Immature natural killer cell (primary cell): ENCODE results near the gene MMP15. TPM values are rescaled to one million over a fixed set of nuclear protein-coding genes. Genes with fewer than 3 reads are reported as not detected.

ENCODE experiments used
- DNase-seq, 3 donors: peaks; one replicate each; pipeline ENCODE4 v3.0.0; 2022; ENCODE audit warnings: mixed read lengths in 1 of 3
- H3K27ac Mint-ChIP-seq, 6 donors: one replicate each; pipeline ENCODE4 v1.8.0; 2020; ENCODE audit warnings: mixed read lengths in 6 of 6, mild to moderate bottlenecking in 5 of 6, inconsistent platforms in 4 of 6, moderate library complexity in 3 of 6
- H3K27me3 Mint-ChIP-seq, 3 donors: one replicate each; pipeline ENCODE4 v1.8.0; 2020 to 2021; ENCODE audit warnings: low read depth in 3 of 3, mild to moderate bottlenecking in 3 of 3, mixed read lengths in 3 of 3, moderate library complexity in 3 of 3, inconsistent platforms in 1 of 3
- H3K36me3 Mint-ChIP-seq, 3 donors: one replicate each; pipeline ENCODE4 v1.8.0; 2020; ENCODE audit warnings: mixed read lengths in 3 of 3, inconsistent platforms in 2 of 3, mild to moderate bottlenecking in 2 of 3
- H3K4me1 Mint-ChIP-seq, 2 donors: one replicate each; pipeline ENCODE4 v1.8.0; 2020; ENCODE audit warnings: inconsistent platforms in 2 of 2, mild to moderate bottlenecking in 2 of 2, mixed read lengths in 2 of 2, moderate library complexity in 1 of 2
- H3K4me3 Mint-ChIP-seq, 5 donors: one replicate each; pipeline ENCODE4 v1.8.0; 2020; ENCODE audit warnings: mild to moderate bottlenecking in 5 of 5, mixed read lengths in 5 of 5, inconsistent platforms in 3 of 5, moderate library complexity in 3 of 5
- H3K9me3 Mint-ChIP-seq, 6 donors: one replicate each; pipeline ENCODE4 v1.8.0; 2020; ENCODE audit warnings: mild to moderate bottlenecking in 6 of 6, mixed read lengths in 6 of 6, inconsistent platforms in 4 of 6, moderate library complexity in 3 of 6
- polyA plus RNA-seq, 3 donors: library from polyadenylated mRNA; unstranded; fragments of 300-500 nt; fragmentation: Illumina TruSeq; gene quantifications; one replicate each; pipeline ENCODE4 v1.2.3, GENCODE V29; 2021

Gene MMP15
- polyA plus RNA-seq, 3 donors from 2014 or later = 0.04 TPM; not detected in 2

GRCh38 chr16:57991551-57992059 is 33.9 kb upstream of the MMP15 start:
- no peaks in the 10 kb centered on the region for H3K9me3 Mint-ChIP-seq
- peaks cover 0 to 7% (median 4%) of the 10 kb centered on the region in 3 donors for H3K36me3 Mint-ChIP-seq
- peak overlapping the region in 1 of 6 donors; percentile 61 for H3K27ac Mint-ChIP-seq
- H3K4me3 Mint-ChIP-seq = no peak overlapping the region
- H3K27me3 Mint-ChIP-seq = peaks cover 0 to 1% (median 0%) of the 10 kb centered on the region in 3 donors
- DNase-seq = no peak
- peaks cover 20 to 26% of the 10 kb centered on the region in 2 donors for H3K4me1 Mint-ChIP-seq

- Mint-ChIP-seq H3K9me3 (no peaks in the 10 kb centered on the region), H3K4me1 (peaks cover 21 to 30% of the 10 kb centered on the region in 2 donors), H3K4me3 (no peak overlapping the region), H3K27me3 (peaks cover 0 to 1% (median under 1%) of the 10 kb centered on the region in 3 donors), H3K36me3 (peaks cover 0 to 9% (median 4%) of the 10 kb centered on the region in 3 donors), H3K27ac (peak overlapping the region in 3 of 6 donors; percentile 61 to 86 (median 70))
- no peak for DNase-seq
These were observed 33.5 kb upstream of the MMP15 start for GRCh38 chr16:57992084-57992483.

- Mint-ChIP-seq H3K4me1 (peaks cover 34 to 44% of the 10 kb centered on the region in 2 donors), H3K27me3 (peaks cover 0 to 3% (median 1%) of the 10 kb centered on the region in 3 donors), H3K27ac (no peak overlapping the region), H3K4me3 (no peak overlapping the region), H3K9me3 (no peaks in the 10 kb centered on the region), H3K36me3 (peaks cover 3 to 18% (median 6%) of the 10 kb centered on the region in 3 donors)
- DNase-seq = no peak
These were observed 32.1 kb upstream of the MMP15 start for GRCh38 chr16:57993438-57993837.

- Mint-ChIP-seq H3K36me3 (peaks cover 3 to 20% (median 6%) of the 10 kb centered on the region in 3 donors), H3K27ac (no peak overlapping the region), H3K27me3 (peaks cover 0 to 5% (median 1%) of the 10 kb centered on the region in 3 donors), H3K4me1 (peaks cover 39 to 48% of the 10 kb centered on the region in 2 donors), H3K9me3 (no peaks in the 10 kb centered on the region), H3K4me3 (no peak overlapping the region)
- no peak for DNase-seq
These were observed 31.7 kb upstream of the MMP15 start for GRCh38 chr16:57993897-57994296.

- Mint-ChIP-seq H3K4me1 (peaks cover 43 to 53% of the 10 kb centered on the region in 2 donors), H3K36me3 (peaks cover 3 to 20% (median 6%) of the 10 kb centered on the region in 3 donors), H3K27me3 (peaks cover 0 to 9% (median 4%) of the 10 kb centered on the region in 3 donors), H3K4me3 (peak overlapping the region in 3 of 5 donors; percentile 50 to 66 (median 56)), H3K9me3 (no peaks in the 10 kb centered on the region), H3K27ac (peak overlapping the region in 5 of 6 donors; percentile 62 to 88 (median 82))
- no peak for DNase-seq
These were observed 31.2 kb upstream of the MMP15 start for GRCh38 chr16:57994361-57994760.

- H3K4me3 Mint-ChIP-seq = peak overlapping the region; percentile 25 to 66 (median 50)
- peaks cover 46 to 55% of the 10 kb centered on the region in 2 donors for H3K4me1 Mint-ChIP-seq
- DNase-seq = peak; percentile 46 to 54 (median 53)
- peak overlapping the region in 5 of 6 donors; percentile 62 to 88 (median 82) for H3K27ac Mint-ChIP-seq
- H3K27me3 Mint-ChIP-seq = peaks cover 0 to 13% (median 5%) of the 10 kb centered on the region in 3 donors
- H3K36me3 Mint-ChIP-seq = peaks cover 3 to 20% (median 6%) of the 10 kb centered on the region in 3 donors
- H3K9me3 Mint-ChIP-seq = no peaks in the 10 kb centered on the region
These were observed 30.8 kb upstream of the MMP15 start for GRCh38 chr16:57994778-57995177.

GRCh38 chr16:57995721-57996405 is 29.7 kb upstream of the MMP15 start:
- Mint-ChIP-seq H3K27ac (peak overlapping the region in 3 of 6 donors; percentile 62 to 84 (median 82)), H3K4me3 (peak overlapping the region in 2 of 5 donors; percentile 18 to 24), H3K36me3 (peaks cover 3 to 20% (median 6%) of the 10 kb centered on the region in 3 donors), H3K27me3 (peaks cover 0 to 15% (median 5%) of the 10 kb centered on the region in 3 donors), H3K4me1 (peaks cover 46 to 56% of the 10 kb centered on the region in 2 donors), H3K9me3 (no peaks in the 10 kb centered on the region)
- DNase-seq = no peak

- Mint-ChIP-seq H3K27ac (peak overlapping the region in 4 of 6 donors; percentile 28 to 46 (median 34)), H3K27me3 (peaks cover 1 to 19% (median 8%) of the 10 kb centered on the region in 3 donors), H3K36me3 (peaks cover 3 to 20% (median 6%) of the 10 kb centered on the region in 3 donors), H3K4me3 (peak overlapping the region in 1 of 5 donors; percentile 36), H3K4me1 (peaks cover 53 to 62% of the 10 kb centered on the region in 2 donors), H3K9me3 (no peaks in the 10 kb centered on the region)
- no peak for DNase-seq
These were observed 29.0 kb upstream of the MMP15 start for GRCh38 chr16:57996406-57997175.

GRCh38 chr16:57997176-57997527 is 28.4 kb upstream of the MMP15 start:
- Mint-ChIP-seq H3K9me3 (no peaks in the 10 kb centered on the region), H3K4me1 (peaks cover 59 to 68% of the 10 kb centered on the region in 2 donors), H3K4me3 (peak overlapping the region in 3 of 5 donors; percentile 69 to 88 (median 69)), H3K27ac (peak overlapping the region in 4 of 6 donors; percentile 22 to 90 (median 71)), H3K36me3 (peaks cover 3 to 20% (median 6%) of the 10 kb centered on the region in 3 donors), H3K27me3 (peaks cover 1 to 19% (median 8%) of the 10 kb centered on the region in 3 donors)
- DNase-seq = no peak

- H3K4me1 Mint-ChIP-seq = peaks cover 64 to 72% of the 10 kb centered on the region in 2 donors
- no peak for DNase-seq
- H3K4me3 Mint-ChIP-seq = peak overlapping the region; percentile 81 to 94 (median 88)
- H3K9me3 Mint-ChIP-seq = no peaks in the 10 kb centered on the region
- peak overlapping the region; percentile 87 to 93 (median 90) for H3K27ac Mint-ChIP-seq
- H3K36me3 Mint-ChIP-seq = peaks cover 3 to 20% (median 6%) of the 10 kb centered on the region in 3 donors
- H3K27me3 Mint-ChIP-seq = peaks cover 1 to 19% (median 6%) of the 10 kb centered on the region in 3 donors
These were observed 27.9 kb upstream of the MMP15 start for GRCh38 chr16:57997528-57998265.

GRCh38 chr16:57998486-57998885 is 27.1 kb upstream of the MMP15 start:
- peaks cover 1 to 19% (median 6%) of the 10 kb centered on the region in 3 donors for H3K27me3 Mint-ChIP-seq
- no peaks in the 10 kb centered on the region for H3K9me3 Mint-ChIP-seq
- peak overlapping the region; percentile 87 to 93 (median 90) for H3K27ac Mint-ChIP-seq
- peak; percentile 47 to 64 (median 63) for DNase-seq
- peak overlapping the region; percentile 81 to 94 (median 88) for H3K4me3 Mint-ChIP-seq
- peaks cover 3 to 20% (median 6%) of the 10 kb centered on the region in 3 donors for H3K36me3 Mint-ChIP-seq
- H3K4me1 Mint-ChIP-seq = peaks cover 72 to 76% of the 10 kb centered on the region in 2 donors

- H3K4me3 Mint-ChIP-seq = peak overlapping the region; percentile 81 to 94 (median 88)
- peaks cover 4 to 23% (median 8%) of the 10 kb centered on the region in 3 donors for H3K36me3 Mint-ChIP-seq
- H3K27ac Mint-ChIP-seq = peak overlapping the region; percentile 87 to 93 (median 90)
- peaks cover 1 to 19% (median 6%) of the 10 kb centered on the region in 3 donors for H3K27me3 Mint-ChIP-seq
- H3K9me3 Mint-ChIP-seq = no peaks in the 10 kb centered on the region
- peaks cover 77 to 79% of the 10 kb centered on the region in 2 donors for H3K4me1 Mint-ChIP-seq
- DNase-seq = peak; percentile 27 to 32 (median 31)
These were observed 26.6 kb upstream of the MMP15 start for GRCh38 chr16:57998992-57999365.
